Upper lobe of left lung (tissue), 4 donors: ENCODE results near the gene KCNJ6.

Source experiments
- CTCF ChIP-seq, 6 experiments: fragments of 450-650 bp in 4 of 6; fragments of 200-600 bp in 2 of 6; sonication (generic) in 2 of 6; IDR thresholded peaks; one replicate each; pipeline ENCODE4 v1.5.1; 2016 to 2019; ENCODE audit warnings: antibody characterized with exemption in 6 of 6
- EP300 ChIP-seq, 4 donors: sonication (generic); formaldehyde crosslinking; IDR thresholded peaks; one replicate each; pipeline ENCODE4 v1.5.1; 2017; ENCODE audit warnings: antibody characterized with exemption in 4 of 4, control low read depth in 2 of 4
- POLR2A ChIP-seq, 4 donors: fragments of 450-650 bp; IDR thresholded peaks; one replicate each; pipeline ENCODE4 v1.5.1; 2016 to 2017; ENCODE audit warnings: antibody characterized with exemption in 4 of 4, mild to moderate bottlenecking in 2 of 4
- POLR2AphosphoS5 ChIP-seq, 2 donors: sonication (generic); formaldehyde crosslinking; IDR thresholded peaks; one replicate each; pipeline ENCODE4 v1.5.1; 2017; ENCODE audit warnings: antibody characterized with exemption in 2 of 2

DNA sequence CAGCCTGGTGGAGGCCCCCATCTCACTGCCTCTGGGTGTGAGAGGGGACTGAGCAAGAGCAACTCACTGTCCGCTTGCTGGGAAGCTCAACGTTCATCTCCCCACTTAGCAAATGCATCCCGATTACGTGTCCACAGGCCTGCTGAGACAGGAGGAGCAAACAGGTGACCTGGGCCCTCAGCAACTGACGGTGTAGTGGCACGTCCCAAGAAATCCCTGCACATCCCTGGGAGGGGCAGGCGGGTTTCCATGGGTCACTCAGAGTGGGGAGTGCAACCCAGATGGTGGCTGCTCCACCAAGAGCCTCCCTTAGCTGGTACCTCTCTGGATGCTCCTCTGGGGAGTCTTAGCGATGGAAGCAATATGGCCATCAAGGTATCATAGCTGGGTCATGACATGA is 320.3 kb downstream of the KCNJ6 start:
- TF ChIP-seq CTCF (IDR thresholded peaks at IDR 0.05) (no peak), POLR2AphosphoS5 (IDR thresholded peaks at IDR 0.05) (no peak), EP300 (IDR thresholded peaks at IDR 0.05) (no peak), POLR2A (IDR thresholded peaks at IDR 0.05) (no peak)
